Stimulated activated CD4-positive, alpha-beta T cell treated with anti-CD3 and anti-CD28 coated beads, Interleukin-2, amount 100 ng/mL, for 24 hours (primary cell): ENCODE measurements around the gene HHIPL1.
A peak's percentile ranks its signal among the peaks of the same experiment; 100 is the strongest.

ENCODE experiments used
- DNase-seq, 2 donors: peaks; one replicate each; pipeline ENCODE4 v3.0.0-alpha.2; 2020

The HHIPL1 gene

DNA sequence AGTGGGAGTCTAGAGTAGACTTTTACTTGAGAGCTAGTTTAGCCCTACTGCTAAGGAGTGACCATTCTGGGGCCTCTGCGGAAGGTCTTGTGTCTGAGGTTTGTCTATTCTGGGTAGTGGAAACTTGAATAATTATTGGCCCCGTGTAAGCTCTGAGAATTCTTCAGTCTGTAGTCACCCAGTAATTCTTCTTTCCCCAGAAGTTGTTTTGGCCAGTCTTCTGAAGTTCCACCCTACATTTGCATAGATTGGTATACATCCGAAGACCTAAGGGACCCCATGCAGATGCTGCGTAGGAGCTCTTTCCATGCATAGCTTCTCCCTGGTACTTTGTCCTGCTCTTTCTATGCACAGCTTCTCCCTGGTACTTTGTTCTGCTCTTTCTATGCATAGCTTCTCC, 52.0 kb downstream of the HHIPL1 start:
- no peak for DNase-seq

- DNase-seq, result peak in 1 of 2 donors; percentile 12
Observed at GRCh38 chr14:99698236-99698635, 53.3 kb downstream of the HHIPL1 start.

DNA sequence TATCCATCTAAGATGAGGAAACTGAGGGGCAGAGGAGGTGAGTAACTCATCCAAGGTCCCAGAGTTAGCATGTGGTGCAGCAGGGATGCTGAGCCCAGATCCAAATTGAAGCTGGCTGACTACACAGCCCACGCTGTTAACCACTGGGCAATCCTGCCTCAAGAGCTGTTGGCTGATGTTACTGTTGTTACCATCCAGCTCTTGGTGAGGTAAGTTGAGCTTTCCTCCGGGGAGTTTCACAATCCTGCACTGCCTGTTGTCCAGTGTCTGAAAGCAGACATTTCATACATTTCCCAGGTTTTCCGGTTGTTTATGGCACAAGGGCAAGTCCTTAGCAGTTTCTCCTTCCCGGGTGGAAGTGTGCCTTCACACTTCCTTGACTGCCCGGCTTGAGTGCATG, 53.7 kb downstream of the HHIPL1 start:
- DNase-seq, result no peak

- DNase-seq, result no peak
Observed at GRCh38 chr14:99699085-99699760, 54.3 kb downstream of the HHIPL1 start.

DNA sequence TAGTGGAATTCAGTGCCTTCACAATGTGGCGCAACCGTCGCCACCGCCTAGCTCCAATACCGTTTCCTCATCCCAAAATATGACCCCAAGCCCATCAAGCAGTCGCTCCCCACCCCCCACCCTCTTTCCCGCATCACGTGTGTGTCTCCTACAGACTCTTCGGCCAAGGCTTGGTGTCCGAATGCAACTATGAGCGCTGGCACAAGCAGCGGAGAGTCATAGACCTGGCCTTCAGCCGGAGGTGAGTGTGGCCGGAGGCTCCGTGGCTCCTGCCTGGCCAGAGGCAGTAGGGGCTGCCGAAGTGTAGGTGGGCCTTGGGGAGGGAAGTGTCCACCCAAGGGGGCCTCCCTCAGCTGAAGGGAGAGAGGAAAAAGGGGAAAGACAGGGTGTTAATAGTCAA, 54.9 kb downstream of the HHIPL1 start:
- DNase-seq, result no peak

- DNase-seq, result no peak
Observed at GRCh38 chr14:99700379-99700778, 55.5 kb downstream of the HHIPL1 start.

- no peak for DNase-seq
Observed at GRCh38 chr14:99701260-99701659, 56.3 kb downstream of the HHIPL1 start.

DNA sequence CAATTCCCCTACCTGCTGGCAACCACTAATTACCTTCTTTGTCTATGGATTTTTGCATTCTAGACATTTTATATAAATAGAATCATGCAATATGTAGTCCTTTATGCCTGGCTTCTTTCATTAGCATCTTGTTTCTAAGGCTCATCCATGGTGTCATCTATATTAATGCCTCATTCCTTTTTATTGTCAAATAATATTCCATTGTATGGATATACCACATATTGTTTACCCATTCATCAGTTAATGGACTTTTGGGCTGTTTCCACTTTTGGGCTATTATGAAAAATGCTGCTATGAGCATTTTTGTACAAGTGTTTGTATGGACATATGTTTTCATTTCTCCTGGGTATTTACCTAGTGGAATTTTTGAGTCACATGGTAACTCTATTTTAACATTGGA, 57.2 kb downstream of the HHIPL1 start:
- no peak for DNase-seq

DNA sequence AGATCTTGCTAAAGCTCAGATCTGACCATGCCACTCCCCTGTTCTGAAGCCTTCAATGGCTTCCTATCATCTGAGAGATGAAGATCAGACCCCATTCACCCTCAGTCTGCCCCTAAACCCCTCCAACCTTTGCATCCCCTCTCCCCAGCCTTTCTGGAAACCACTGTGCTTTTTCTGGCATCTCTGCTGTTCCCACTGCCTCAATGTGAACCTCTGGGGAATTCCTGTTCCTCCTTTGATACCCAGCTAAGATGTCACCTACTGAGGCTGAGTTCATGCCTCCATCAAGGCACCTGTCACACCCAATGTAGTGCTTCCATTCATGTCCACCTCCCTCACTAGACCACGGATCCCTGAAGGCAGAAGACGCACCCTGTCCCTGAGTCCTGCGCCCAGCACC, 58.5 kb downstream of the HHIPL1 start:
- DNase-seq, result no peak

DNA sequence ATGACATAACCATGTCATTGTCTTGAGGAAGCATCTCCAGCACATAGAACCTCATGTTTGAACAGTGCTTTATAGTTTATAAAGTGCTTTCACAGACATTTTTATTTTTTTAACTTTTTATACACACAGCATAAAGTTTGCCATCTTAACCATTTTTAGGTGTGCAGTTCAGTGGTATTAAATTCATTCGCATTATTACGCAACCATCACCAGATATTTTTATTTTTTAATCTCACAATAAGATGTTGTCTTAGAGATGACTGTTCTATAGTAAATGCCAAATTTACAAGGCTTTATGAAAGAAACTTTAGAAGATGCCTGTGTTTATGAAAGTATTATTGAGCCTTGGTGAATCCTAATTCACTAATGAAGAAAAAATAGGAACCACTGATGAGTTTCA, 59.1 kb downstream of the HHIPL1 start:
- DNase-seq, result no peak

DNA sequence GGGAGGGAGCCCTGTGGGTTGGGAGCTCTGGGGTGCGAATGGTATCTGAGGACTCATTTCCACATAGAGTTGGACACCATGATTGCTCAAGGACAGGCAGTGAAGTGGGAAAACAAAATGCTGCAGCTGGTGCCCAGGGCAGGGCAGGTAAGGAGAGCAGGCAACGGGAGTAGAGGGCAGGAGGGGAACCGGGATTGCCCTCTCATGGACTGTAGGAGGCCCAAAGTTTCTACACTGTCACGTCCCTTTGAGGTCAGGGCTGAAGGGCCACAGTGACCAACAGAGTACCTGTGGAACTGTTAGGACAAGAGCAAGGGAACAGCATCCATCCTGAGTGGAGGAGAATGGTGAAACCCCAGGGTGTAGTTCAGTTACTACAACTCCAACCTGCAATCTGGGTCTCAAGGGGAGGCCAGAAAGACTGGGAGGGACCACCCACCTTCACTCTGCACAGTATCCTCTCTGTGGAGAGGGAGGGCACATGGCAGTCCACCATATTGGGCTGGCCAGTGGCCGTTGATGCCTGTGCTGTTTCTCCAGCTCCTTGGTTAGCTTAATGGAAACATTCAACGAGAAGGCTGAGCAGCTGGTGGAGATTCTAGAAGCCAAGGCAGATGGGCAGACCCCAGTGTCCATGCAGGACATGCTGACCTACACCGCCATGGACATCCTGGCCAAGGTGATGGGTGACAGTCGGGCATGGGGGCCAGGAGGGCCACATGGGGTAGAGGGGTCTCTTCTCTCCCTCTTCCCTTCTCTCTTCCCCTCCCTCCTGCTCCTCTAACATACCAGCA, 61.4 kb downstream of the HHIPL1 start:
- DNase-seq, result peak in 1 of 2 donors; percentile 3

GRCh38 chr14:99707420-99707819, 62.5 kb downstream of the HHIPL1 start:
- no peak for DNase-seq

DNA sequence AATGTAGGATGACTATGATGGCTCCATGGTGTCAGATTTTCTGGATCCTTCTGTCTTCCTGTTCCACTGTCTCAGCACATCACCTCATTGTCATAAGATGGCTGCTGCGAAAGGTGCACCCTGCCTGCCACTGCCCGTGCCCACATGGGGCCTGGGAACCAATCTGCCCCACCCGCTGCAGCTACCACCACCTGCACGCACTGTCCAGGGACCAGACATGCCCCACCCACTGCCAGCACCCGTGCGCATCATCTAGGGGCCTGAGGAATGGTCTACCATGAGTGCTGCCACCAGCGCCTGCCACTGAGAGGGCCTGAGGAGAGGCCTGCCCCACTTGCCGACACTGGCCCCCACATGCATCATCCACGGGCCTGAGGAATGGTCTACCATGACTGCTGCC, 63.0 kb downstream of the HHIPL1 start:
- peak in 1 of 2 donors; percentile 3 for DNase-seq

GRCh38 chr14:99708449-99708848, 63.5 kb downstream of the HHIPL1 start:
- peak in 1 of 2 donors; percentile 11 for DNase-seq

- DNase-seq, result no peak
Observed at GRCh38 chr14:99713972-99714371, 69.0 kb downstream of the HHIPL1 start.

GRCh38 chr14:99715266-99716000, 70.5 kb downstream of the HHIPL1 start:
- DNase-seq, result peak in 1 of 2 donors; percentile 3

GRCh38 chr14:99716091-99716849, 71.3 kb downstream of the HHIPL1 start:
- peak in 1 of 2 donors; percentile 8 for DNase-seq

GRCh38 chr14:99716850-99717681, 72.1 kb downstream of the HHIPL1 start:
- peak in 1 of 2 donors; percentile 10 for DNase-seq

DNA sequence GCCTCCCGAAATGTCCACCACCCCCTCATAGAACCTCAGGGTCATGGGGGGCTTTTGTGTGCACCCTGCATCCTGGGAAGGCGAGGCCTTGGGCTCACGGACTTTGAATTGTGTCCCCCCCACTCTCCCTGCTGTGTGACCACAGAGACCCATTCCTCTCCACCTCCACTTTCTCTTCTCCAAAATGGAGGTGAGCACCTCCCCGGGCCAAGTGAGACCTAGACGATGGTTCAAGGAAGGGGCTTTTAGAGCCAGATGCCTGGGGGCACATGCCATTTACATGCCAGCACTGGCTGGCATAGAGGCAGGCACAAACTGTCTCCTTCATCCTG, 72.7 kb downstream of the HHIPL1 start:
- DNase-seq, result peak in 1 of 2 donors; percentile 6

GRCh38 chr14:99718031-99718810, 73.3 kb downstream of the HHIPL1 start:
- peak in 1 of 2 donors; percentile 9 for DNase-seq

- peak in 1 of 2 donors; percentile 4 for DNase-seq
Observed at GRCh38 chr14:99718811-99719192, 73.9 kb downstream of the HHIPL1 start.
